Dedifferentiated amniotic fluid mesenchymal stem cell (primary cell): ENCODE measurements around the gene TCTN2.

Source experiments
- DNase-seq: peaks from one replicate; pipeline ENCODE4 v3.0.0-alpha.2; 2016; ENCODE audit errors: extremely low spot score

Gene TCTN2

GRCh38 chr12:123741937-123742572 is 71.1 kb downstream of the TCTN2 start:
- DNase-seq, result no peak

- no peak for DNase-seq
Observed at GRCh38 chr12:123743002-123743401, 72.1 kb downstream of the TCTN2 start.

- DNase-seq, result no peak
Observed at GRCh38 chr12:123744836-123745235, 73.9 kb downstream of the TCTN2 start.

GRCh38 chr12:123747309-123747708 is 76.4 kb downstream of the TCTN2 start:
- DNase-seq, result no peak

- no peak for DNase-seq
Observed at GRCh38 chr12:123748161-123748560, 77.2 kb downstream of the TCTN2 start.

- no peak for DNase-seq
Observed at GRCh38 chr12:123748661-123749060, 77.7 kb downstream of the TCTN2 start.

GRCh38 chr12:123749355-123749754 is 78.4 kb downstream of the TCTN2 start:
- no peak for DNase-seq

DNA sequence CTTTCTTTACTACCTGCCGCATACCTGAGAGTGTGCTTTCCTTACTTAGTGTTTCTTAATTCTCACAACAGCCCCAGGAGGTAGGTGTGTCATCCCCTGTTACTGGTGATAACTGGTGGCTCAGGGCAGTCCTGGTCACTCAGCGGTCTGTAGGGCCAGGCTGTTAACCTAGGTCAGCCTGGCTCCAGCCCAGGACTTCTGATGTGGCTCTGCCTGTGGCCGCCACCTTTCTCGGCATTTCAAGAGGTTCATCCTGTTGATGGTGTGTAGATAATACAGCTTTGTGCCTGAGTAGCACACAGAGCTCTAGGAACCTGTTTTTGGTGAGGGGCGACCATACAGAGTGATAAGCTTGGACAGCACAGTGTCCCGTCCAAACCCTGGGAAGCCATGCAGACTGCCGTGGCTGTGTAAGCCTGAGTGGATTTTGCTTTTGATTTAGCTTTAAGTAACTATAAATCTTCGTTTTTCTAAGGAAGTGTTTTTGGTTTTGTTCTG is 79.3 kb downstream of the TCTN2 start:
- DNase-seq, result no peak

DNA sequence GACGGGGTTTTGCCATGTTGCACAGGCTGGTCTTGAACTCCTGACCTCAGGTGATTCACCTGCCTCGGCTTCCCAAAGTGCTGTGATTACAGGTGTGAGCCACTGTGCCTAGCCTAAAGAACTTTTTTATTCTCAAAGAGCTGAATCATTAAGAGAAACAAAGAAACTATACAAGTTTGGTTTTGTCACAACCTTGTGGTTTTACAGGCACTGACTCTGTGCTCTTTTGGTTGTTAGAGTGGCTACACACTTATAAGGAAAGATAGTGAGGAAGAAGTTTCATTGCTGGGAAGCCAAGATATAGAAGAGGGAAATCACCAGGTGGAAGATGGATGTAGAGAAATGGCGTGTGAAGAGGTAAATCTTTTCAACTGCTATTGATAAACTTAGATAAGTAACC is 81.1 kb downstream of the TCTN2 start:
- DNase-seq, result no peak

GRCh38 chr12:123754041-123754772 is 83.3 kb downstream of the TCTN2 start:
- DNase-seq, result no peak

GRCh38 chr12:123757561-123757960 is 86.6 kb downstream of the TCTN2 start:
- peak; percentile 41 for DNase-seq
